Neural cell (in vitro differentiated cells): ENCODE measurements around the gene COL4A2. TPM values are rescaled to one million over a fixed set of nuclear protein-coding genes. Genes with fewer than 3 reads are reported as not detected.

Experiments used
- H2AFZ ChIP-seq: fragments of 200-600, 300-800 bp; sonication (generic), shearing (Covaris generic); 2 replicates; pipeline ENCODE4 v1.6.0; 2014; ENCODE audit warnings: low read depth, mild to moderate bottlenecking, antibody characterized with exemption, low read length, moderate library complexity
- H3F3A ChIP-seq: fragments of 200-600 bp; shearing (Covaris generic); 2 replicates; pipeline ENCODE4 v1.6.1; 2016; ENCODE audit warnings: mild to moderate bottlenecking, moderate library complexity, mixed read lengths, antibody characterized with exemption, low read length; ENCODE audit not compliant: insufficient read depth, poor library complexity, severe bottlenecking
- H3K27ac ChIP-seq: fragments of 200-600, 300-800 bp; sonication (generic), shearing (Covaris generic); 2 replicates; pipeline ENCODE4 v1.5.1; 2014; ENCODE audit warnings: mild to moderate bottlenecking, low read length, moderate library complexity
- H3K27me3 ChIP-seq: fragments of 300-800, 200-600 bp; sonication (generic), shearing (Covaris generic); 2 replicates; pipeline ENCODE4 v1.6.0; 2014; ENCODE audit warnings: mild to moderate bottlenecking, low read depth, low read length, moderate library complexity; ENCODE audit not compliant: insufficient read depth
- H3K36me3 ChIP-seq: fragments of 300-800, 200-600 bp; sonication (generic), shearing (Covaris generic); 2 replicates; pipeline ENCODE4 v1.5.1; 2014; ENCODE audit warnings: mild to moderate bottlenecking, antibody characterized with exemption, low read length, moderate library complexity; ENCODE audit not compliant: insufficient read depth
- H3K4me2 ChIP-seq: fragments of 300-800, 200-600 bp; sonication (generic), shearing (Covaris generic); 2 replicates; pipeline ENCODE4 v1.6.0; 2014; ENCODE audit warnings: mild to moderate bottlenecking, low read length
- H3K4me3 ChIP-seq: fragments of 300-800, 200-600 bp; sonication (generic), shearing (Covaris generic); 2 replicates; pipeline ENCODE4 v1.5.1; 2014; ENCODE audit warnings: mild to moderate bottlenecking, low read length, moderate library complexity
- H3K79me2 ChIP-seq: fragments of 200-600 bp; shearing (Covaris generic); replicated peaks from 2 replicates; pipeline ENCODE4 v1.6.0; 2014; ENCODE audit warnings: mild to moderate bottlenecking, low read length, moderate library complexity; ENCODE audit not compliant: insufficient read depth
- H3K9ac ChIP-seq: fragments of 300-800, 200-600 bp; sonication (generic), shearing (Covaris generic); 2 replicates; pipeline ENCODE4 v1.6.1; 2016; ENCODE audit warnings: mild to moderate bottlenecking, low read length, mixed read lengths
- H3K9me2 ChIP-seq: fragments of 200-600 bp; shearing (Covaris generic); 2 replicates; pipeline ENCODE4 v1.6.1; 2016; ENCODE audit warnings: mild to moderate bottlenecking, low read length, mixed read lengths; ENCODE audit not compliant: insufficient read depth
- H3K9me3 ChIP-seq: fragments of 200-600, 300-800 bp; sonication (generic), shearing (Covaris generic); 2 replicates; pipeline ENCODE4 v1.6.1; 2016; ENCODE audit warnings: mild to moderate bottlenecking, mixed run types, low read length, moderate library complexity, mixed read lengths
- H4K20me1 ChIP-seq: fragments of 200-600 bp; shearing (Covaris generic); 2 replicates; pipeline ENCODE4 v1.6.1; 2016; ENCODE audit warnings: mild to moderate bottlenecking, mixed run types; ENCODE audit not compliant: insufficient read depth
- EP300 ChIP-seq: fragments of 450-650 bp; conservative IDR thresholded peaks from 2 replicates; pipeline ENCODE4 v1.6.1; 2014; ENCODE audit warnings: antibody characterized with exemption, mild to moderate bottlenecking, moderate library complexity; ENCODE audit not compliant: poor library complexity, severe bottlenecking
- EZH2 ChIP-seq: fragments of 200-600, 300-800 bp; shearing (Covaris generic), sonication (generic); IDR thresholded peaks from 2 replicates; pipeline ENCODE4 v1.6.1; 2014; ENCODE audit warnings: antibody characterized with exemption, low read length, borderline replicate concordance, mild to moderate bottlenecking; ENCODE audit not compliant: insufficient read depth, poor library complexity, severe bottlenecking
- MXI1 ChIP-seq: fragments of 450-650 bp; conservative IDR thresholded peaks from 2 replicates; pipeline ENCODE4 v1.6.1; 2014; ENCODE audit warnings: antibody characterized with exemption, mild to moderate bottlenecking; ENCODE audit not compliant: poor library complexity, severe bottlenecking
- POLR2AphosphoS5 ChIP-seq: IDR thresholded peaks from 2 replicates; pipeline ENCODE4 v1.6.1; 2012
- RAD21 ChIP-seq: fragments of 450-650 bp; conservative IDR thresholded peaks from 2 replicates; pipeline ENCODE4 v1.6.1; 2014; ENCODE audit warnings: antibody characterized with exemption, mild to moderate bottlenecking, moderate library complexity
- SMC3 ChIP-seq: fragments of 450-650 bp; conservative IDR thresholded peaks from 2 replicates; pipeline ENCODE4 v1.6.1; 2014; ENCODE audit warnings: antibody characterized with exemption, mild to moderate bottlenecking, moderate library complexity; ENCODE audit not compliant: poor library complexity
- TAF1 ChIP-seq: IDR thresholded peaks from 2 replicates; pipeline ENCODE4 v1.6.1; 2012; ENCODE audit warnings: low read depth
- polyA plus RNA-seq: library from polyadenylated mRNA; depleted of rRNA; stranded (reverse); fragments of >200 nt; gene quantifications from 2 replicates; pipeline ENCODE4 v1.2.3, GENCODE V29; 2014
- TF ChIP-seq, protein P1 (sequence below): fragments of 450-650 bp; IDR thresholded peaks from 2 replicates; pipeline ENCODE4 v1.5.1; 2014; ENCODE audit warnings: antibody characterized with exemption, mild to moderate bottlenecking, moderate library complexity; ENCODE audit not compliant: poor library complexity, severe bottlenecking
- TF ChIP-seq, protein P2 (sequence below): IDR thresholded peaks from 2 replicates; pipeline ENCODE4 v1.6.1; 2012; ENCODE audit warnings: borderline replicate concordance

Gene COL4A2
- polyA plus RNA-seq, 1 donor from 2014 or later: 30.8 TPM

DNA sequence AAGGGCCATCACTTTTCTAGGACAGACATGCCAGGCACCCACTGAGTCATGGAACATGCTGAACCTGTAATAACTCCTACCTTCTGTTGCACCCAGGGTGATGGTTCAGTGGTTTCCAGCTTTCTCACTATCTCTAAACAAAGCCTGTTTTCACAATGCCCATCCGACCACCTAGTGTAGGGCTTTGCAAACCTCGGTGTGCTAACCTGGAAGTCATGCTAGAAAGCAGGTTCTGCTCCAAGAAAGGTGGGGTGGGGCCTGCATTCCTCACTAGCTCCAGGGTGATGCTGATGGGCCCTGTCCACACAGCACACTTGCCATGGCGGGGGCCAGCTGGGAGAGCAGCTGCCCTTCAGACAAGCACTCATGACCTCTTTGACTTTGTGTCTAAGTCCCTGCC lies 43.4 kb downstream of the COL4A2 start:
- Histone ChIP-seq H3F3A (no peaks in the 10 kb centered on the region), H3K9me2 (no peaks in the 10 kb centered on the region), H4K20me1 (no peaks in the 10 kb centered on the region), H3K79me2 (no peaks in the 10 kb centered on the region), H3K27ac (no peak overlapping the region), H3K36me3 (no peaks in the 10 kb centered on the region), H2AFZ (no peak overlapping the region), H3K4me2 (no peak overlapping the region), H3K27me3 (no peaks in the 10 kb centered on the region), H3K9me3 (no peaks in the 10 kb centered on the region), H3K4me3 (no peak overlapping the region), H3K9ac (no peak overlapping the region)
- TF ChIP-seq EP300: no peak
- TF ChIP-seq TAF1: no peak
- TF ChIP-seq EZH2: no peak
- TF ChIP-seq RAD21: no peak
- no peak for TF ChIP-seq SMC3
- TF ChIP-seq POLR2AphosphoS5: no peak
- TF ChIP-seq MXI1: no peak
- TF ChIP-seq, protein P1, sequence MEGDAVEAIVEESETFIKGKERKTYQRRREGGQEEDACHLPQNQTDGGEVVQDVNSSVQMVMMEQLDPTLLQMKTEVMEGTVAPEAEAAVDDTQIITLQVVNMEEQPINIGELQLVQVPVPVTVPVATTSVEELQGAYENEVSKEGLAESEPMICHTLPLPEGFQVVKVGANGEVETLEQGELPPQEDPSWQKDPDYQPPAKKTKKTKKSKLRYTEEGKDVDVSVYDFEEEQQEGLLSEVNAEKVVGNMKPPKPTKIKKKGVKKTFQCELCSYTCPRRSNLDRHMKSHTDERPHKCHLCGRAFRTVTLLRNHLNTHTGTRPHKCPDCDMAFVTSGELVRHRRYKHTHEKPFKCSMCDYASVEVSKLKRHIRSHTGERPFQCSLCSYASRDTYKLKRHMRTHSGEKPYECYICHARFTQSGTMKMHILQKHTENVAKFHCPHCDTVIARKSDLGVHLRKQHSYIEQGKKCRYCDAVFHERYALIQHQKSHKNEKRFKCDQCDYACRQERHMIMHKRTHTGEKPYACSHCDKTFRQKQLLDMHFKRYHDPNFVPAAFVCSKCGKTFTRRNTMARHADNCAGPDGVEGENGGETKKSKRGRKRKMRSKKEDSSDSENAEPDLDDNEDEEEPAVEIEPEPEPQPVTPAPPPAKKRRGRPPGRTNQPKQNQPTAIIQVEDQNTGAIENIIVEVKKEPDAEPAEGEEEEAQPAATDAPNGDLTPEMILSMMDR: no peak
- TF ChIP-seq, protein P2, sequence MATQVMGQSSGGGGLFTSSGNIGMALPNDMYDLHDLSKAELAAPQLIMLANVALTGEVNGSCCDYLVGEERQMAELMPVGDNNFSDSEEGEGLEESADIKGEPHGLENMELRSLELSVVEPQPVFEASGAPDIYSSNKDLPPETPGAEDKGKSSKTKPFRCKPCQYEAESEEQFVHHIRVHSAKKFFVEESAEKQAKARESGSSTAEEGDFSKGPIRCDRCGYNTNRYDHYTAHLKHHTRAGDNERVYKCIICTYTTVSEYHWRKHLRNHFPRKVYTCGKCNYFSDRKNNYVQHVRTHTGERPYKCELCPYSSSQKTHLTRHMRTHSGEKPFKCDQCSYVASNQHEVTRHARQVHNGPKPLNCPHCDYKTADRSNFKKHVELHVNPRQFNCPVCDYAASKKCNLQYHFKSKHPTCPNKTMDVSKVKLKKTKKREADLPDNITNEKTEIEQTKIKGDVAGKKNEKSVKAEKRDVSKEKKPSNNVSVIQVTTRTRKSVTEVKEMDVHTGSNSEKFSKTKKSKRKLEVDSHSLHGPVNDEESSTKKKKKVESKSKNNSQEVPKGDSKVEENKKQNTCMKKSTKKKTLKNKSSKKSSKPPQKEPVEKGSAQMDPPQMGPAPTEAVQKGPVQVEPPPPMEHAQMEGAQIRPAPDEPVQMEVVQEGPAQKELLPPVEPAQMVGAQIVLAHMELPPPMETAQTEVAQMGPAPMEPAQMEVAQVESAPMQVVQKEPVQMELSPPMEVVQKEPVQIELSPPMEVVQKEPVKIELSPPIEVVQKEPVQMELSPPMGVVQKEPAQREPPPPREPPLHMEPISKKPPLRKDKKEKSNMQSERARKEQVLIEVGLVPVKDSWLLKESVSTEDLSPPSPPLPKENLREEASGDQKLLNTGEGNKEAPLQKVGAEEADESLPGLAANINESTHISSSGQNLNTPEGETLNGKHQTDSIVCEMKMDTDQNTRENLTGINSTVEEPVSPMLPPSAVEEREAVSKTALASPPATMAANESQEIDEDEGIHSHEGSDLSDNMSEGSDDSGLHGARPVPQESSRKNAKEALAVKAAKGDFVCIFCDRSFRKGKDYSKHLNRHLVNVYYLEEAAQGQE: no peak

DNA sequence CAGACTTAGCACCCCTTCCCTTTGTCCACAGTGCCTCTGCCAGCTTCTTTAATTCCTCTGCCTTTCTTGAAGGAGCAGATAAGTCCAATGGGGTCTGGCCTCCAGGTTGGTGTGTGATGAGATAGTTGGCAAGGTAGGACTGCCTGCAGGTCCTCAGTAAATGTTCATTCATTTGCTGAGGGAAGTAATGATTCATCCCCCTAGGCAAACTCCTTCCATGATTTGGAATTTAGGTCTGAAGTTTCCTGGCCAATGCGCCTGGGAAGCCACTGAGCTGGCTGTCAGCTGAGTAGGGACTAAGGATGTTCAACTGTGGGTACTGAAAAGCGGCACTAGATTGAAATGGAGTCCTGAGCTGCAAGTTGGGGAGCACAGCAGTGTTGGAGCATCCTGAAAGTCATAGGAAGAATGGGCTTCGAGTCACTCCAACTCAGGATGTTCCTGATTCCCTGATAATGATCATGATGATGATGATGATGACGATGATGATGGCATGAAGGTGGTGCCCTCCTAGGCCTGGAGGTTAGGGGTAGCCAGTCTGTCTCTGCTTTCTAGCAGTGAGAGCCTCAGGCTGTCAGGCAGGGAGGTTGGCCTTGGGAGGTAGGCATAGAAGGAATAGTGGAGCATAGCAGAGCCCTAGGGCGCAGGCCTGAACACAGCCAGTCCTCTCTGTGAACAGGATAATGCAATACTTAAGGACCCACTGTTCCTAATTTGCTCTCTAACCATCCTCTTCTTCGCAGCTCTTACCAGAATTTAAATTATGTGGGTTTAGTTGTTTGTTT lies 44.7 kb downstream of the COL4A2 start:
- no peaks in the 10 kb centered on the region for H3K36me3 ChIP-seq
- H3K9ac ChIP-seq: no peak overlapping the region
- no peak overlapping the region for H2AFZ ChIP-seq
- no peaks in the 10 kb centered on the region for H3K79me2 ChIP-seq
- H3K27ac ChIP-seq: no peak overlapping the region
- H3K4me2 ChIP-seq: no peak overlapping the region
- H3K27me3 ChIP-seq: no peaks in the 10 kb centered on the region
- H4K20me1 ChIP-seq: no peaks in the 10 kb centered on the region
- H3F3A ChIP-seq: no peaks in the 10 kb centered on the region
- H3K9me2 ChIP-seq: no peaks in the 10 kb centered on the region
- H3K9me3 ChIP-seq: no peaks in the 10 kb centered on the region
- TF ChIP-seq SMC3 (no peak), MXI1 (no peak), TAF1 (no peak), EZH2 (no peak), POLR2AphosphoS5 (no peak), RAD21 (no peak), EP300 (no peak)
- TF ChIP-seq, protein P1: no peak
- TF ChIP-seq, protein P2: no peak
- H3K4me3 ChIP-seq: no peak overlapping the region
